ENCODE results near the gene SLC22A9.

GRCh38 chr11:63445720-63446119 lies 76.1 kb downstream of the SLC22A9 start:
- TF ChIP-seq SMC3 (IDR thresholded peaks at IDR 0.05; ENCODE audit: low read depth, low read length) = no peak
- no peak for TF ChIP-seq CTCF (IDR thresholded peaks at IDR 0.05)
- no peak for TF ChIP-seq FOXJ3 (CRISPR knock-in tag; IDR thresholded peaks at IDR 0.05)
- no peak for TF ChIP-seq FOXM1 (IDR thresholded peaks at IDR 0.05; ENCODE audit: low read depth)
- no peak for TF ChIP-seq REST (IDR thresholded peaks at IDR 0.05; ENCODE audit: low read depth, low read length)
- no peak for TF ChIP-seq EP300 (IDR thresholded peaks at IDR 0.05; ENCODE audit: borderline replicate concordance in 1 of 2, low read depth in 1 of 2, low read length in 1 of 2)
- no peak for TF ChIP-seq EZH2phosphoT487 (IDR thresholded peaks at IDR 0.05; ENCODE audit: borderline replicate concordance, low read depth)
- TF ChIP-seq YY1 (IDR thresholded peaks at IDR 0.05; ENCODE audit: low read depth) = no peak
- no peak for TF ChIP-seq RAD21 (IDR thresholded peaks at IDR 0.05; ENCODE audit: low read length)
- no peak for TF ChIP-seq MEF2A (IDR thresholded peaks at IDR 0.05; ENCODE audit: borderline replicate concordance, low read depth)

Data from SK-N-SH (cell line).